Measurements from ENCODE around the gene MED27.

MED27 gene

DNA sequence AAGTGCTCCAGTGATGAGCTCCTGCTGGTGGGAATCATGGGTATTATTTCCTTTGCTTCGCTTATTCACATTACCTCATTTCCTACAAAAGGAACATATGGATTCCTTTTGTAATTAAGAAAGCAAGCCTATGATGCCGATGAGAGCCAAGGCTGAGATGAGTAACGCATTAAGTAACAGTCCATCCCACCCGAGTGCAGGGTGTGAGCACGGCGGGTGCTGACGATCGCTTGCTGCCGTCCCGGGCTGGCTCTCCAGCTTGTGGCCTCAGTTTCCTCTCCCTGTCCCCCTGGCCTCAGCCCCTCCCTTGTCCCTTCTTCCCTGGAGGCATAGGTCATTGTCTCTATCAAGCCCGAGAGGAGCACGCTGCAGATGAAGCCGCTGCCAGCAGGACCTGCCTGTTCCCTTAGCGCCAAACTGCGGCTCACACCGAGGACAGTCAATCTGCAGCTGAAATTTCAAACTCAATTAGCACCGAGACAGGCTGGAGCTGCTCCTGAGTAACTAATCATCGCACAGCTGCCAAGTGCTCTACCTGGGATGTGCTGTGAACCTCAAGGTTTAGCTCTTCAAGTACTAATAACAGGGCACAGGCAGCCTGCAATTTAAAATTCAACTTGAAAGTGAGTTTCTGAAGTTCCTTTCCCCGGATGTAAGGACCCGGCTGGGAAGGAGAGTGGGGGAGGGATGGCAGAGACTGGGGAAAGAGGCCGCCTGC, 224.6 kb downstream of the MED27 start:
- no peak for DNase-seq
- in situ Hi-C loops (cut with MboI; ENCODE audit: low pct_unique_long_range_greater_than_20kb, low sequenced_read_pairs): no loop called here

GRCh38 chr9:131854334-131854733, 225.3 kb downstream of the MED27 start:
- DNase-seq: peak; percentile 25
- in situ Hi-C loops (cut with MboI; ENCODE audit: low pct_unique_long_range_greater_than_20kb, low sequenced_read_pairs): no loop called here

DNA sequence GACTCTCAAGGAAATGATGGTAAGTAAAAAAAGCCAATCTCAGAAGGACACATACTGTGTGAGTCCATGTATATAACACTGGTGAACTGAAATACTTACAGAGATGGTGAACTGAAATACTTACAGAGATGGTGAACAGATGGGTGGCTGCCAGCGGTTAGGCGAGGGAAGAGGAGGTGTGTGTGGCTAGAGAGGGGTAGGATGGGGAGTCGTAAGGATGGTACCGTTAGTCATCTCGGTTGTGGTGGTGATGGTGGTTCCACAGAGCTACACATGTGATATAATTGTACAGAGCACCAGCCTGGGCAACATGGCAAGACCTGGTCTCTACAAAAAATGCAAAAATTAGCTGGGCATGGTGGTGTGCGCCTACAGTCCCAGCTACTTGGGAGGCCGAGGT, 226.2 kb downstream of the MED27 start:
- no peak for DNase-seq
- in situ Hi-C loops (cut with MboI; ENCODE audit: low pct_unique_long_range_greater_than_20kb, low sequenced_read_pairs): no loop called here

GRCh38 chr9:131851414-131851813, 228.3 kb downstream of the MED27 start:
- DNase-seq: no peak
- in situ Hi-C loops (cut with MboI; ENCODE audit: low pct_unique_long_range_greater_than_20kb, low sequenced_read_pairs): no loop called here

DNA sequence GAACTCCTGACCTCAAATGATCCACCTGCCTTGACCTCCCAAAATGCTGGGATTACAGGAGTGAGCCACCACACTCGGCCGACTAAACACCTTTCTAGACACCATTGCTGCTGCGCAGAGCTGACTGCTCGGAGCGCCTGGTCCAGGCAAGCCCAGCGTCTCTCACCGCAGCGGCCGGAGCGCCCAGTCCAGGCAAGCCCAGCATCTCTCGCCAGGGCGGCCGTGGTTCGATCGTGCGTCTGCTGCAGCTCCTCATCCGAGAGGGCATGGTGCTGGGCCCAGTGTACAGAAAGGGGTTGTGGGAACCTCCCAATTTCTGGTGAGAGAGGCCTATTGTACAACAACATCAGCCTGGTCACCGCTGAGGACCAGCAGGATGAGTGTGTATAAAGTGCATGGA, 230.3 kb downstream of the MED27 start:
- DNase-seq: no peak
- in situ Hi-C loops (cut with MboI; ENCODE audit: low pct_unique_long_range_greater_than_20kb, low sequenced_read_pairs): no loop called here

DNA sequence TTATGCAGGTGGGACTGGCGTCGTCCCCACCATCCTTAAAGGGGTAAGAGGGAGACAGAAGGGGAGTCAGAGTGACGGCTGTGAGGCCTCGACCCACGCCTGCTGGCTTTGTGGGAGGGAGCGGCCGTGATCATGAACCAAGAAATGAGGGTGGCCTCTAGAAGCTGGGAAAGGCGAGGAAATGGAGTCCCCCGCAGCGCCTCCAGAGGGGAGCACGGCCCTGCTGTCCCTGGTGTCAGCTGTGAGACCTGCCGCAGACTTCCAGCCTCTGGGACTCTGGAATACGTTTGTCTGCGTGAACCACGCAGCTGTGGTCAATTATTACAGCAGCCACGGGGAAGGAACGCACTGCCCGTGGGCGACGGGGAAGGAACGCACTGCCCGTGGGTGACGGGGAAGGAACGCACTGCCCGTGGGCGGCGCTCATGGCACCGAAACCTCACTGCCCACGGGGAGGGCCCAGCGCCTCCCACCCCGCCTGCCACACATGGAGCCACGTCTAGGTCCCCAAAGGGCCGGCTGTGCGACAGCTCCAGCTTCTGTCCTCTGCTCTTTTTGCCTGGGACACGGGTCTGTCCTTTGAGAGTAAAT, 231.0 kb downstream of the MED27 start:
- no peak for DNase-seq

GRCh38 chr9:131847665-131848354, 231.9 kb downstream of the MED27 start:
- in situ Hi-C loops (cut with MboI; ENCODE audit: low pct_unique_long_range_greater_than_20kb, low sequenced_read_pairs): no loop called here
- no peak for DNase-seq

More for the DNA sequence above, 231.0 kb downstream of the MED27 start:
- in situ Hi-C loops (cut with MboI; ENCODE audit: low pct_unique_long_range_greater_than_20kb, low sequenced_read_pairs): no loop called here

DNA sequence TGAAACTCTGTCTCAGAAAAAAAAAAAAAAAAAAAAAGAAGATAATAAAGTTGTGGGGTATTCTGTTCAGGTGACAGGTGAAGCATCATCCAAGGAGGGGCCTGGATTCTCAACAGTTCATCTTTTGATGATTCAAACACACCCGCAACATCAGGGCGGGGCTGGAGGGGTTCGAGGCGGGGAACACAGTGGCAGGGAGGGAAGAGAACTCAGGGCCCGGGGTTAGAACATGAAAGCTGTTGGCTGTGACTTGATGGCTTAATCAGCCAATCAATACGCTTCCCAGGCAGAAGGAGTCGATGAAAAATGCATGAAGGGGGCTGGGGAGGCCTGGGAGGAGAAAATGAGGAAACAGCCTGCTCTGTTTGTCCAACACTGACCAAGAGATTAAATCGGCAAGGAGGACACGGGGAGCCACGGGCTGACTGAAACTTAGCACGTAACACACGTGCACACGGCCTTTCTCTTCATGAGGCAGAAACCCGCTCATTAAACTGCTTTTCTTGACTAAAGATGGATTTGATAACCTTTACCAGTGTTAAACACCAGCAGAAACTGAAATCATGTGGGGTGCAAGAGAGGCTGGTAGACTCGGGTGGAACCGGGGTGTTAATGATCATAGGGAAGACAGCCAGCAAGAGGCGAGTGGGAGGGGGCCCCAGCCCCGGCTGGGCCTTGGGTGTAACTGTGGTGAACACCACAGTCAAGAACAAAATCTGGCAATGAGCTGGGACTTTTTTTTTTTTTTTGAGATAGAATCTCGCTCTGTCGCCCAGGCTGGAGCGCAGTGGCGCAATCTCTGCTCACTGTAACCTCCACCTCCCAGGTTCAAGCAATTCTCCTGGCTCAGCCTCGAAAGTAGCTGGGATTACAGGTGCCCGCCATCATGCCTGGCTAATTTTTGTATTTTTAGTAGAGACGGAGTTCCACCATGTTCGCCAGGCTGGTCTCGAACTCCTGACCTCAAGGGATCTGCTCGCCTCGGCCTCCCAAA, 234.1 kb downstream of the MED27 start:
- DNase-seq: no peak
- in situ Hi-C loops (cut with MboI; ENCODE audit: low pct_unique_long_range_greater_than_20kb, low sequenced_read_pairs): no loop called here

DNA sequence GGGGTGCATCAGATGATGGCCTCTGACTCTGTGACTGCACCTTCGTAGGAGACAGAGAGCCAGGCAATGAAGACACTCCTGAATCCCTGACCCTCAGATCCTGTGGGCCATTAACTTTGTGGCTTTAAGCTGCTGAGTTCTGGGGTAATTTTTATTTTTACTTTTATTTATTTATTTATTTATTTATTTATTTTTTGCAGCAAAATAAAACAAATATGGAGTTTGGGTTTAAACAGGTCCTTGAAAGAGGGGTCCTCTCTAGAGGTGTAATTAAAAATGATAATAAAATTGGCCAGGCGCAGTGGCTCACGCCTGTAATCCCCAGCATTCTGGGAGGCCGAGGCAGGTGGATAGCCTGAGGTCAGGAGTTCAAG, 234.9 kb downstream of the MED27 start:
- in situ Hi-C loops (cut with MboI; ENCODE audit: low pct_unique_long_range_greater_than_20kb, low sequenced_read_pairs): no loop called here

DNA sequence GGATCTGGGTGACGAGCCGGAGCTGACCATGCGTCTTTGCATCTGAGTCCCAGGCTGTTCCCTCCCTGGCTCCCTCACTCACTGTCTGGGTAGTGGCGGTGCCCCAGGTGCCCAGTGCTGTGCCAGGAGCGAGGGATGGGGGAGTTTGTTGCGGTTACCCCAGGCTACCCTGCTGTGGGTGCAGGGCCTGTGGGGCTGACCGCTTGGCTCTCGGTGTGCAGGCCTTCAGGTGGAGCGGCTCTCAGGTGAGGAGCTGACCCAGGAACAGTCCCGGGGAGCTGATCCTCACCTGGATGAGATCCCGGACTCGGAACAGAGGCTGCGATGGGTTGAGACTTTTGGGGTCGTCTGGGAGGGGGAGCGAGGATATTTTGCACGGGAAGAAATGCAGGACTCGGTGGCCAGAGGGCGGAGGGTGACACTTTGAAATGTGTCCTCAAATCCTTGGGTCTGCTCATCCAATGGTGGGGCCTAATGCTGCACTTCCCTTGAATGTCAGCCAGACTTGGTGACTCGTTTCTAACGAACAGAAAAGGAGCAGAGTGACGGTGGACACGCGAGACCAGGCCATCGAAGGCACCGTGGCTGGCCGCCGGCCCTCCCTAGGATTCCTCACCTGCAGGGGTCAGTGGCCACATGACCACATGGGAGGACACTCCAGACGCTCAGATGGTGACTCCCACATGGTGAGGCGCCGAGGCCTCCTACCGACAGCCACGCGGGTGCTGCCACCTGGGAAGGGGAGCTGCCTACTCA, 235.5 kb downstream of the MED27 start:
- DNase-seq: no peak
- in situ Hi-C loops (cut with MboI; ENCODE audit: low pct_unique_long_range_greater_than_20kb, low sequenced_read_pairs): no loop called here

More for the DNA sequence above, 234.9 kb downstream of the MED27 start:
- DNase-seq: no peak

- in situ Hi-C loops (cut with MboI; ENCODE audit: low pct_unique_long_range_greater_than_20kb, low sequenced_read_pairs): no loop called here
- no peak for DNase-seq
These were observed 237.8 kb downstream of the MED27 start for GRCh38 chr9:131841765-131842318.

GRCh38 chr9:131840751-131841702, 238.6 kb downstream of the MED27 start:
- in situ Hi-C loops (cut with MboI; ENCODE audit: low pct_unique_long_range_greater_than_20kb, low sequenced_read_pairs): no loop called here

GRCh38 chr9:131840220-131840619, 239.4 kb downstream of the MED27 start:
- DNase-seq: no peak
- in situ Hi-C loops (cut with MboI; ENCODE audit: low pct_unique_long_range_greater_than_20kb, low sequenced_read_pairs): no loop called here

More at GRCh38 chr9:131840751-131841702, 238.6 kb downstream of the MED27 start:
- no peak for DNase-seq

- DNase-seq: no peak
- in situ Hi-C loops (cut with MboI; ENCODE audit: low pct_unique_long_range_greater_than_20kb, low sequenced_read_pairs): no loop called here
These were observed 240.2 kb downstream of the MED27 start for GRCh38 chr9:131839281-131840084.

GRCh38 chr9:131838530-131839280, 241.0 kb downstream of the MED27 start:
- DNase-seq: no peak
- in situ Hi-C loops (cut with MboI; ENCODE audit: low pct_unique_long_range_greater_than_20kb, low sequenced_read_pairs): no loop called here

DNA sequence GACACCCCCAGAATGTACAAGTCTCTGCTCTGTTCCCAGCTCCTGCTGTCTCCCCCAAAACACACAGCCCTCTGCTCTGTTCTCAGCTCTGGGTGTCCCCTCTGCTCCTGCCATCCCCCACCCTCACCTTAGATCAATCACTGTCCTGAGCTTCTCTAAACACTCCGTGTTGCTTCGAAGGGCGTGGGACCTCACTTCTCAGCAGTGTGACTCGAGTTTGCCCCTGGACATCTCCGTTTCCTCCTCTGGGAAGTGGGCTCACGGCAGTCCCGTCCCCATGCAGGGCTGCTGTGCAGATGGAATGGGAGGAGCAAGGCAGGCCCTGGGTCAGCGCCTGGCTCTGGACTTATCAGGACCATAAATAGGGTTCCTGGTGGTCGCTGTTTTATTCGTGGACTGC, 241.8 kb downstream of the MED27 start:
- no peak for DNase-seq
- in situ Hi-C loops (cut with MboI; ENCODE audit: low pct_unique_long_range_greater_than_20kb, low sequenced_read_pairs): no loop called here
